Inflammatory macrophage treated with lipopolysaccharide for 4 hours (primary cell): Measurements from ENCODE around the gene INTS14.

ENCODE experiments used
- DNase-seq: peaks from one replicate; pipeline ENCODE4 v3.0.0-alpha.2; 2020

Gene INTS14

DNA sequence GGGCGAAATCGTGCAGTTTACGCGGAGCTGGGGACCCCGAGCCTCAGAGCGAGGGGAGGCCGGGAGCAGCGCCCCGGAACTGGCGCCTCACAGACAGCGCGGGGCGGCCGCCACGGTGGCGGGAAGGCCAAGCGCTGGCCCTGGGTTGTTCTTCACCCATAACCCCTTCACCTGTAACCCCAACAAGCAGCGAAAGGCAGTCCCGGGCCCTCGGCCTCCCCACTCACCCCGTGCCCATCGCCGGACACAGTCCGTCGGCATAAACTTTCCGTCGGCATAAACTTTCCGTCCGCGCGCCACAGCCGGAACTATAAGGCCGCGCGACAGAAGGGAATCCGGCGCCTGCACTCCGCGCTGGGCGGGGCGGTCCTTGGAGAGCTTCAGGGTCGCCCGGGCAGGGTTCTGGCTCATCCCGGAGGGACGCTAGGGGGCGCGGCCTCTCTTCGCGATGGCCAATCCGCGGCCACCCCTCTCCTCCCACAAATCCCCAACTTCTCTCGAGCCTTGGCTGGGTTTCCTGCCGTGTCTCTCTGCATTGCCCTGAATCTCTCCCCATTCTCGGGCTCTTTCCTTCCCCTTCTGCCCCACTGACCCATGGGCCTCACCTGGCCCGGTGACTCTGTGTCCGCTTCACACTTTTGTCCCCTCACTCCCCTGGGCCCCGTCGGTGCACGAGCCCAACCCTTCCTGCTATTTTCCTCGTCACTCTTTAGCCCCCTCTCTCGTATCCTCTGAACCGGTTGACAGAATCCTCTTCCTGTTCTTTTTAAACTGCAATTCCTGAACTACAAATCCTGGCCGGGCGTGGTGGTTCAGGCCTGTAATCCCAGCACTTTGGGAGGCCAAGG is at the start of gene INTS14:
Gene INTS14 (minus strand): TSS at position 261 of the 848 bp plus-strand sequence. CDS start 3,751 bp downstream, outside the sequence.
- peak; percentile 98 for DNase-seq

DNA sequence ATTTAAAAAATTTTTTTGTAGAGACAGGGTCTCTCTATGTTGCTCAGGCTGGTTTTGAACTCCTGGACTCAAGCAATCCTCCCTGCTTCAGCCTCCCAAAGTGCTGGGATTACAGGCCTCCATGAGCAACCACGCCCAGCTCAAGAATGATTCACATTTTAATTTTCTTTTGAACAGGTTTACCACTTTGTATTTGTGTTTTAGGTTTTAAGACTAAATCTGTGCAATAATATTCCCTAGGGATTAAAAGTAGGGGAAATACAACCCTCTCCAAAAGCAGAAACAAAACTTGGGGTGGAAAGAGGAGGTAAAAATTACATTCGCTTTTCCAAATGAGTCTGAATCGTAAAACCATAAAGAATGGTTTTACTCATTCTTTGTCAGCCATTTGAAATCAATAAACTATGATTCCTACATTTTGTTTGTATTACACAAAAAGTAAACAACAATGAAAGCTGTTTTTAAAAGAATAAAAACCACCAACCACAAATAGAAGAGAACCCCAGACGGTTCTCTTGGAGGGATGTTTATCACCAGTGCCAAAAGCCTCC is 48.6 kb upstream of the INTS14 start:
- no peak for DNase-seq

GRCh38 chr15:65655457-65655856 is 44.5 kb upstream of the INTS14 start:
- no peak for DNase-seq

GRCh38 chr15:65655026-65655425 is 44.1 kb upstream of the INTS14 start:
- no peak for DNase-seq

GRCh38 chr15:65653801-65654521 is 43.0 kb upstream of the INTS14 start:
- no peak for DNase-seq

GRCh38 chr15:65653341-65653740 is 42.4 kb upstream of the INTS14 start:
- DNase-seq = no peak

- no peak for DNase-seq
Measured at GRCh38 chr15:65651831-65652749, 41.2 kb upstream of the INTS14 start.

GRCh38 chr15:65651042-65651322 is 40.1 kb upstream of the INTS14 start:
- no peak for DNase-seq

- no peak for DNase-seq
Measured at GRCh38 chr15:65650312-65651041, 39.5 kb upstream of the INTS14 start.

DNA sequence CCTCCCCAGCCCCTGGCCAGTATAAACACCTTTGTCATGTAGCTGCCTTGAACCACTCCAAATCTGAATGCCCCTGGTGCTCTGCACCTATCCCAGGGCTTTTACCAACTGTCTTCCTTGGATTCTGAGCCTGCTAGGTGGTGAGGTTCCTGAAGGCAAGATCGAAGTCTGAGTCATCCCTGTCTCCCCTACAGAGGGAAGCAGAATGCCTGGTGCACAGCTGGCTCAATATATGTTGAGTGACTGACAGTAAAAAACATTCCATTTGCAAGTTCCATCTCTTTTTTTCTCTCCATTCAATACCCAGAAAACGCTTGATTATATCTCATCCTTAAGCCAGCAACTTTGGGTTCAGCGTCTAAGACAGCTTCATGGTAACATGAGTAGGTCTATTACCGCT is 35.6 kb upstream of the INTS14 start:
- DNase-seq = no peak

DNA sequence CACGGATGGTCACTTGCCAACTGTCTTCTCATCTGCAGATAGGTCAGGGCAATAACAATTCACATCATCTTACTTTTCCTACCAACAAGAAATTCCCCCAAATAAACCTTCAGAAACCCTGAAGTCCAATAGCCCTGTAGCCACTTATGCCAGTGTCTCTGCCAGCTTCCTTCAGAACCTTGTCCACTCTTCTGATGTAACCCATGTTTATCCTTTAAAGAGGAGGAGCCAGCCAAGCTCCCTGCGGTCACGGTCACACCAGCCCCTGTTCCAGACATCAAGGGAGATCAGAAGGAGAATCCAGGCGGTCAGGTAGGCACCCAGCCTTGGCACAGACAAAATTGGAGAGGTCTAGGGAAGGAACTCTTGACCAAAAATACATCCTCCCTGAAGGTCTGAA is 34.5 kb upstream of the INTS14 start:
- no peak for DNase-seq

GRCh38 chr15:65644282-65644681 is 33.4 kb upstream of the INTS14 start:
- DNase-seq = no peak

DNA sequence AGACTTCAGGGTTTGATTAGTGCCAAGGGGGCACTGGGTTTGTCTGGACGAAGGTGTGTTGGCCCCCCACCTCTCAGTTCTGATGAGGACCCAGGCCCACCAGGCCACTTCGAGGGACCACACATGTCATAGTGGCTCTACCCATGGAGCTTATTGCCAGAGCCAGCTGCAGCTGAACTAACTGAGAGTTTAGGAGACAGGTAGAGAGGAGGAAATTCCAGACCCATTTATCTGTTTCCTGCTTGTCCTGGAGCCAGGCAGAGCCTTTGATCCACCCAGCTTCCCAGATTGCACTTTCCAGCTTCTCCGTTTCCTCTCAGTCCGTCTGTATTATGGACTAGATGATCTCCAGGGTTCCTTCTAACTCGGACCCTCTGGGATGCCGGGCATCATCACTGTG is 31.7 kb upstream of the INTS14 start:
- DNase-seq = no peak

GRCh38 chr15:65641768-65642475 is 31.0 kb upstream of the INTS14 start:
- no peak for DNase-seq

DNA sequence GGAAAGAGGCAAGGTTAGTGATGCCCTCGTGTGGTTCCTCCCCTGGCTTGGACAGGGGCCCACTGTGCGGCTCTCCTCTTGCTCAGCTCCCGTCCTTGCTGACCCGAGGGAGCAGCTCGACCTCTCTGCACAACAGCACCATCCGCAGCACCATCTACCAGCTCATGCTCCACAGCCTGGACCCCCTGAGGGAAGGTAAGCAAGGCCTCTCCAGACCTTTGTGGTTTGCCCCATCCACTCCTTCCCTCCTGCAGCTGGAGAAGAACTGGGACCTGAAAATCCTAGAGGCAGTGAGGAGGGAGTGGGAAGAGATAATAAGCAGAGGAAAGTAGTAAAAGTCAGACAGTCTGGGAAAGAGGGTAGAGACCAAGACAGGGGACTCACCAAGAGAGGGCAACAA is 28.6 kb upstream of the INTS14 start:
- DNase-seq = no peak

DNA sequence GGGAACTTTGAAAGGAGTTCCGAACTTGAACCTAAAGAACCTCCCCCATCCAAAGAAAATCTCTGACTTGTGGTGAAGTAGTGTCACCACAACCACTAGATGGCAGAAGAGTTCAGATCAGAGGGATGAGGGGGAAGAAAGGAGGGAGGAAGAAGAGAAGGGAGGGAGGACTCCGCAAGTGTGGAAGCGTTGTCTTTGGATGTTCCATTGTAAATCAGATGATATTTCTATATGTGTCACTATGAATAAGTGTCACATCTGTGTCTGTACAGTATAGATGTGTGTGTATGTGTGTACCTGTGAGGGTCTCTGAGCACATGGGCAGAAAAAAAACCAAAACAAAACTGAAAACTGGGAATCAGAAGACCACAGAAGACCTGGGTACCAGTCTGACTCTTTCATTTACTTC is 27.8 kb upstream of the INTS14 start:
- peak; percentile 70 for DNase-seq

DNA sequence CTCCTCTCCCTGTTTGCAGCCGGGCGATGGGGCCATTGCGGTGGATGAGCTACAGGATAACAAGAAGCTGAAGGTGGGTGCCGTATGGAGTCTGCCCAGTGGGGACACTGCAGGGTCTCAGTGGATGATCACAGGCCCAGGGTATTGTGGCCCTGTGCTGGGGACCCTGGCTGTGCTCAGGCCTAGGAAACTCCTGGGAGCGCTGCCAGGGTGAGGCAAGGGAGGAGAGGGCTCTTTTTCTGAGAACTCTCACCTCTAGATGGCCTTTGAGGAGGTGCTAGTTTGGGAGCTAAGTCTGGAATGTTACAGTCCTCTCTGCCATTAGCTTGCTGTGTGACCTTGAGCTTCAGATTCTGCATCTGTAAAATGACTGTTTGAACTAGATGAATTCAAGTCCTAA is 27.2 kb upstream of the INTS14 start:
- no peak for DNase-seq

DNA sequence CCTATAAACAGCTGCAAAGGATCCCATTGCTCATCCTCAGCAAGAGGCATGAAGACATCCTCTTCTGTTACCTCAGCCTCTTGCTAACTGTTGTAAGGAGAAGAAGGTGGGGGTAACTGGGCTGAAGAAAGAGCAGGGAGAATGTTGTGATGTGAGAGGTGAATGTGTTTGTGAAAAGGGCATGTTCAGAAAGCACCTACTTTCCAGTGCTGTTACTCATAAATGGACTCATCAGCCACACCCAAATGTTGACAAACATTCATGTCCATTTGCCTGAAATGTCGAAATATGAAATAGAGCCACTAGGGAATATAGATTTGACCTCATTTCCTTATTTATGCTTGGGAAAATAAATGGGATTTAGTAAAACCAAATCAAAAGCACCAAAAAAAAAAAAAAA is 23.4 kb upstream of the INTS14 start:
- DNase-seq = peak; percentile 66

- no peak for DNase-seq
Measured at GRCh38 chr15:65633752-65634151, 22.8 kb upstream of the INTS14 start.

DNA sequence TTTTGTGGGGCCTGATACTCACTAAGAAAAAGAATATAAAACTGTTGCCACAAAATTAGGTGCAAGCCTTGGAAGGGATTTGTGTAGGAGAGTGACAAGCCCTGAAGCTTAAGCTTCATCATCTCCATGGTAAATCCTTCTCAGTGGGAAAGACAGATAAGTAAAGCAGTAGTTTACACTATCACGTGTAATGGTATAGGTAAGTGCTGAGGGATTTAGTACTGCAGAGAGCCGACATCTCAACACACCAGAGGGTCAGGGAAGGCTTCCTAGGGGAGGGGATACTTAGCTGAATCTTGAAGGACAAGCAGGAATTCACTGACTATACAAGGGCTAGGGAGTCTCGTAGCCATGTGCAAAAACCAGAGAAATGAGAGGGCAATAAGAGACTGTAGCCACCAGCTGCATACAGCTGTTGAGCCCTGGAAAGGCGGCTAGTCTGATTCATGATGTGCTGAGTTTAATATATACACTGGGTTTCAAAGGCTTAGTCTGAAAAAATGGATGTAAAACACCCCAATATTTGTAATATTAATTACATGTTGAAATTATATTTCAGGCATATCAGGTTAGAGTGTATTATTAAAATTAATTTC is 21.9 kb upstream of the INTS14 start:
- no peak for DNase-seq

GRCh38 chr15:65631503-65631902 is 20.6 kb upstream of the INTS14 start:
- DNase-seq = no peak
